ENCODE measurements around the gene ADAM12.

Gene ADAM12

GRCh38 chr10:126021833-126022500, 366.3 kb downstream of the ADAM12 start:
- TF ChIP-seq CTCF (conservative IDR thresholded peaks at IDR 0.05) = no peak
- H3K27ac ChIP-seq = 0 out of 2 replicates have a peak overlapping the region, but pooled peaks have one; percentile 13

GRCh38 chr10:126017961-126018560, 370.2 kb downstream of the ADAM12 start:
- no peak overlapping the region for H3K27ac ChIP-seq
- no peak for TF ChIP-seq CTCF (conservative IDR thresholded peaks at IDR 0.05)

- no peak overlapping the region for H3K27ac ChIP-seq
- TF ChIP-seq CTCF (conservative IDR thresholded peaks at IDR 0.05) = no peak
Observed at GRCh38 chr10:126016882-126017281, 371.4 kb downstream of the ADAM12 start.

- H3K27ac ChIP-seq = no peak overlapping the region
- no peak for TF ChIP-seq CTCF (conservative IDR thresholded peaks at IDR 0.05)
Observed at GRCh38 chr10:126016156-126016805, 372.0 kb downstream of the ADAM12 start.

GRCh38 chr10:126015413-126015812, 372.9 kb downstream of the ADAM12 start:
- H3K27ac ChIP-seq = no peak overlapping the region
- TF ChIP-seq CTCF (conservative IDR thresholded peaks at IDR 0.05) = no peak

GRCh38 chr10:126014309-126014708, 374.0 kb downstream of the ADAM12 start:
- no peak overlapping the region for H3K27ac ChIP-seq

More at GRCh38 chr10:126014309-126014708, 374.0 kb downstream of the ADAM12 start:
- TF ChIP-seq CTCF (conservative IDR thresholded peaks at IDR 0.05) = no peak
